Neural progenitor cell (in vitro differentiated cells): ENCODE results near the gene ABHD15. TPM values are rescaled to one million over a fixed set of nuclear protein-coding genes. Genes with fewer than 3 reads are reported as not detected.

ENCODE experiments used
- DNase-seq: peaks from one replicate; pipeline ENCODE4 v3.0.0-alpha.2; 2016; ENCODE audit warnings: low spot score
- H2AFZ ChIP-seq: fragments of 200-600 bp; sonication (generic); replicated peaks from 2 replicates; pipeline ENCODE4 v1.6.1; 2016; ENCODE audit warnings: antibody characterized with exemption
- H3F3A ChIP-seq: fragments of 200-600 bp; sonication (generic); 2 replicates; pipeline ENCODE4 v1.6.1; 2016; ENCODE audit warnings: antibody characterized with exemption, low read depth
- H3K27ac ChIP-seq: fragments of 200-600 bp; sonication (generic); 2 replicates; pipeline ENCODE4 v1.5.1; 2016; ENCODE audit warnings: mild to moderate bottlenecking
- H3K27me3 ChIP-seq: fragments of 200-600 bp; sonication (generic); 2 replicates; pipeline ENCODE4 v1.6.1; 2016; ENCODE audit warnings: mild to moderate bottlenecking, moderate library complexity
- H3K36me3 ChIP-seq: fragments of 200-600 bp; sonication (generic); 2 replicates; pipeline ENCODE4 v1.5.1; 2016
- H3K4me1 ChIP-seq: fragments of 200-600 bp; sonication (generic); 2 replicates; pipeline ENCODE4 v1.6.1; 2016; ENCODE audit warnings: mixed run types
- H3K4me2 ChIP-seq: fragments of 200-600 bp; sonication (generic); 2 replicates; pipeline ENCODE4 v1.6.1; 2016
- H3K4me3 ChIP-seq: fragments of 200-600 bp; sonication (generic); 2 replicates; pipeline ENCODE4 v1.5.1; 2016
- H3K79me2 ChIP-seq: fragments of 200-600 bp; sonication (generic); 2 replicates; pipeline ENCODE4 v1.6.1; 2016; ENCODE audit warnings: low read depth
- H3K9ac ChIP-seq: fragments of 200-600 bp; sonication (generic); 2 replicates; pipeline ENCODE4 v1.6.1; 2016
- H3K9me3 ChIP-seq: fragments of 200-600 bp; sonication (generic); 2 replicates; pipeline ENCODE4 v1.5.1; 2016; ENCODE audit warnings: low read depth
- H4K20me1 ChIP-seq: fragments of 200-600 bp; sonication (generic); 2 replicates; pipeline ENCODE4 v1.6.1; 2016; ENCODE audit warnings: low read depth
- H3K27ac Mint-ChIP-seq: 3 replicates; pipeline ENCODE4 v1.8.0; 2021; ENCODE audit warnings: mixed read lengths
- H3K27me3 Mint-ChIP-seq: 2 replicates; pipeline ENCODE4 v1.8.0; 2022; ENCODE audit warnings: low read depth, mild to moderate bottlenecking, inconsistent platforms, moderate library complexity, mixed read lengths; ENCODE audit not compliant: insufficient read depth
- H3K36me3 Mint-ChIP-seq: 3 replicates; pipeline ENCODE4 v1.8.0; 2021; ENCODE audit warnings: mixed read lengths
- H3K4me1 Mint-ChIP-seq: 3 replicates; pipeline ENCODE4 v1.8.0; 2021; ENCODE audit warnings: mixed read lengths
- H3K4me3 Mint-ChIP-seq: 3 replicates; pipeline ENCODE4 v1.8.0; 2021; ENCODE audit warnings: mild to moderate bottlenecking, moderate library complexity, mixed read lengths
- H3K9me3 Mint-ChIP-seq: 3 replicates; pipeline ENCODE4 v1.8.0; 2020; ENCODE audit warnings: mixed read lengths
- EZH2 ChIP-seq: fragments of 200-600 bp; sonication (generic); IDR thresholded peaks from 2 replicates; pipeline ENCODE4 v1.6.1; 2017; ENCODE audit warnings: antibody characterized with exemption, mild to moderate bottlenecking, moderate library complexity
- EZH2phosphoT487 ChIP-seq: fragments of 200-600 bp; sonication (generic); IDR thresholded peaks from 2 replicates; pipeline ENCODE4 v1.6.1; 2017; ENCODE audit warnings: antibody characterized with exemption
- total RNA-seq: library from RNA; depleted of rRNA; stranded (reverse); fragments of >200 nt; gene quantifications from 2 replicates; pipeline ENCODE4 v1.2.3, GENCODE V29; 2015; ENCODE audit warnings: low replicate concordance
- TF ChIP-seq, protein P1 (sequence below): fragments of 200-600 bp; sonication (generic); IDR thresholded peaks from 2 replicates; pipeline ENCODE4 v1.5.1; 2017; ENCODE audit warnings: antibody characterized with exemption, mild to moderate bottlenecking

The ABHD15 gene
- total RNA-seq, 1 donor from 2014 or later, result 2.5 TPM

DNA sequence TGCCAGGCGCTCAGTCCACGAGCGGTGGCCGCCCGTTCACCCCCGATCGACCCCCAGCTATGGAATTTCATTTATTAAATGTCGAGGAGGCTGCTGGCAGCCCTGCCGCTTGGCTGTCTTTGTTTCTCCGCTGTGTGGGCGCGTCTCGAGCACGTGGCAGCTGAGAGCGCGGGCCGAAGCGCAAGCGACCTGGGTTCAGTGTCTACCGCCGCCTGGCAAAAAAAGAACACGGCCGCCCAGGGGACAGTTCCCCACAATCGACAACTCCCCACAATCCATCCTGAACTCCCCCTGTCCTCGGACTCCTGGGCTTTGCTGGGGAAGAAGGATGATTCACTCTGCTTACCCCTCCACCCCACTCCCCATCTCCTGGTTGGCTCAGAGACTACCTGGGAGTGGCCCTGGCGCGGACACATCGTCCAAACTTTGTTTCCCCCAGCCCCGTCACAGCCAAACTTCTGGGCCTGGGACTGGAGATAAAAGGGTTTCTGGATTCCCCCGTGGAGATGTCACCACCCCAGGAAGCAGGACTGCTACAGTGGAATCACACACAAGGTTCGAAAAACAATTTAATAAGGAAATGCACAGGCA is 24.4 kb upstream of the ABHD15 start:
- H3K4me3 ChIP-seq, result peak overlapping the region; percentile 57
- peaks cover 36% of the 10 kb centered on the region for H3F3A ChIP-seq
- peaks cover 53% of the 10 kb centered on the region for H4K20me1 ChIP-seq
- H3K27ac ChIP-seq, result no peak overlapping the region
- Mint-ChIP-seq H3K27me3 (peaks cover 10% of the 10 kb centered on the region), H3K4me1 (peaks cover 50% of the 10 kb centered on the region), H3K36me3 (no peaks in the 10 kb centered on the region), H3K9me3 (no peaks in the 10 kb centered on the region), H3K4me3 (peak overlapping the region; percentile 93), H3K27ac (peak overlapping the region; percentile 79)
- peaks cover 37% of the 10 kb centered on the region for H3K79me2 ChIP-seq
- no peaks in the 10 kb centered on the region for H3K27me3 ChIP-seq
- peaks cover 57% of the 10 kb centered on the region for H3K4me1 ChIP-seq
- H3K9me3 ChIP-seq, result no peaks in the 10 kb centered on the region
- H2AFZ ChIP-seq, result peak overlapping the region; percentile 95
- peak overlapping the region; percentile 77 for H3K4me2 ChIP-seq
- no peaks in the 10 kb centered on the region for H3K36me3 ChIP-seq
- peak; percentile 76 for DNase-seq
- TF ChIP-seq EZH2phosphoT487 (no peak), EZH2 (no peak)
- TF ChIP-seq, protein P1, sequence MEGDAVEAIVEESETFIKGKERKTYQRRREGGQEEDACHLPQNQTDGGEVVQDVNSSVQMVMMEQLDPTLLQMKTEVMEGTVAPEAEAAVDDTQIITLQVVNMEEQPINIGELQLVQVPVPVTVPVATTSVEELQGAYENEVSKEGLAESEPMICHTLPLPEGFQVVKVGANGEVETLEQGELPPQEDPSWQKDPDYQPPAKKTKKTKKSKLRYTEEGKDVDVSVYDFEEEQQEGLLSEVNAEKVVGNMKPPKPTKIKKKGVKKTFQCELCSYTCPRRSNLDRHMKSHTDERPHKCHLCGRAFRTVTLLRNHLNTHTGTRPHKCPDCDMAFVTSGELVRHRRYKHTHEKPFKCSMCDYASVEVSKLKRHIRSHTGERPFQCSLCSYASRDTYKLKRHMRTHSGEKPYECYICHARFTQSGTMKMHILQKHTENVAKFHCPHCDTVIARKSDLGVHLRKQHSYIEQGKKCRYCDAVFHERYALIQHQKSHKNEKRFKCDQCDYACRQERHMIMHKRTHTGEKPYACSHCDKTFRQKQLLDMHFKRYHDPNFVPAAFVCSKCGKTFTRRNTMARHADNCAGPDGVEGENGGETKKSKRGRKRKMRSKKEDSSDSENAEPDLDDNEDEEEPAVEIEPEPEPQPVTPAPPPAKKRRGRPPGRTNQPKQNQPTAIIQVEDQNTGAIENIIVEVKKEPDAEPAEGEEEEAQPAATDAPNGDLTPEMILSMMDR, result no peak
- H3K9ac ChIP-seq, result no peak overlapping the region

DNA sequence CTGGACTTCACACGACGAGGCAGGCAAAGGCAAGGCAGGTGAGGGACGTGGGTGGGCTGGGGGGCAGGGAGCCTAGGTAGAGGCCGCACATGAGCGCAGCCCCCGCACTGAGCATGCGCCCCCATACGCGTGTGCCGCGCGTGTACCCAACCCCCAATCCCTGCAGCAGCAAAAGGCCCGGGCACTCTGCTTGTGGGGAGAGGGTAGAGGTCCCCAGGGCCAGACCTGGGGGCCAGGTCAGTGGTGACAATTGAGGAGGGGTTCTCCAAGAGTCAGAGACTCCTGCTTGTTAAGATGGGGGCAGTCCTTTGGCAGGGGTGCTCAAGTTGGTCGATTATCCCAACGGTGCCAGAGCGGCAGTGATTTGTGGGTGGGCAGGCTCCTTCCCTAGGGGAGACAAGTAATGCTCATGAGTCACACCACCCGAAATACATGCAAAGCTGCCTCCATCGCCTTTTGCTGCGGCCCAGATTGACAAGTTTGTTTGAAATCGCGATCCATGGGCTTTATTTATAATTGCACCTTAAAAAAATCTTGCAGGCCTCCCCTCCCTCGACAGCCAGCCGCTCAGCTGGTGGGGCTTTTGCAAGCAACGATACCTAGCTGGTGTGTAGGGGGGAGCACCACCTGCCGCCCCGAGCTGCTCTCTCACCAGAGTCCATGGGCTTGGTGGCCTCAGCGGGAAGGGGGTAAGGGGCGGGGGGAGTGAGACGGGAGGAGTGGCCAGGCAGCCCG is 23.7 kb upstream of the ABHD15 start:
- peak overlapping the region; percentile 57 for H3K4me3 ChIP-seq
- peaks cover 53% of the 10 kb centered on the region for H4K20me1 ChIP-seq
- H3K4me3 Mint-ChIP-seq, result peak overlapping the region; percentile 93
- DNase-seq, result no peak
- H3K79me2 ChIP-seq, result peaks cover 44% of the 10 kb centered on the region
- H3K4me1 ChIP-seq, result peaks cover 57% of the 10 kb centered on the region
- TF ChIP-seq, protein P1, result no peak
- TF ChIP-seq EZH2 (no peak), EZH2phosphoT487 (no peak)
- peak overlapping the region; percentile 77 for H3K4me2 ChIP-seq
- no peak overlapping the region for H3K27ac Mint-ChIP-seq
- H3K36me3 Mint-ChIP-seq, result no peaks in the 10 kb centered on the region
- H3K36me3 ChIP-seq, result no peaks in the 10 kb centered on the region
- H2AFZ ChIP-seq, result peak overlapping the region; percentile 95
- H3F3A ChIP-seq, result peaks cover 36% of the 10 kb centered on the region
- H3K9ac ChIP-seq, result no peak overlapping the region
- H3K27me3 ChIP-seq, result no peaks in the 10 kb centered on the region
- no peaks in the 10 kb centered on the region for H3K9me3 ChIP-seq
- no peaks in the 10 kb centered on the region for H3K9me3 Mint-ChIP-seq
- no peak overlapping the region for H3K27ac ChIP-seq
- H3K4me1 Mint-ChIP-seq, result peaks cover 49% of the 10 kb centered on the region
- peaks cover 9% of the 10 kb centered on the region for H3K27me3 Mint-ChIP-seq

DNA sequence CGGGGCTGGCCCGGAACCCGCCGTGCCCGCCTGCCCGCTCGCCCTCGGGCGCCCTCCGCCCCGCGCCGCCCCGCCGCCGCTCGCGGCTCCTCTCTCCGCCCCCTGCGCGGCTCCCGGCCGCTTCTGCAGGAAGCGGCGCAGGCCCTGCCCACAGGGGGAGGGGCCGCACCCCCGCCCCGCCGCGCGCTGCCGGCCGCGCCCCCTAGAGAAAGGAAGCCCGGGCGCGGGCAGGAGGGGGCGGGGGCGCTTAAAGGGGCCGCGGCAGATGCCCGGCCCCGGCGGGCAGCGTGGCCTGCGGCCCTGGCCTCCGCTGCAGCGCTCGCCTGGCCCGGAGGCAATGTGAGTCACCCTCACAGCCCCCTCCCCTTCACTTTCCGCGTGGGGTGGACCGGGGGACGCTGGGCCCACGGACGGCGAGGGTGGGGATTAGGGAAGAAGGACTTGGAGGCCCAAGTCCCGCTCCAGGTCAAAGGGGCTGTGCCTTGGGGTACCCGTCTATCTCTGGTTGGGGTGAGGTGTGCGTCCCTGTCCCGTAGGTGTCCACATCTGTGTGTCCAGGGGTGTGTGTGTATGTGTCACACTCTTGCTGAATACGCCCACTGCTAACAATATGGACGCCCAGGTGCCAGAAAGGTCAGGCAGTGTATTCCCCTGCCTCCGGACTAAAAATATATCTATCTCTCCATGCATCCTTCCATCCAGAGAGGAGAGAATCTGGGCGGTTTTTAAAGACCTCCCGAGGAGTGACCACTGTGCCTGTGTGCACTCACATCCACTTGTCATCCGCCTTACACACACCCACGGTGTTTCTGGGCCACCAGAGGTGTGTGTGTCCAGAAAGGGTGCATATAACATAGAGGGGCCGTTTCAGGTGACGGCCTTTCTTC is 22.9 kb upstream of the ABHD15 start, which contains the start of gene GIT1:
Gene GIT1, minus strand, starts transcription at position 125 of the 887 bp plus-strand sequence. CDS start 270 bp downstream, outside the sequence.
- peak within 1 kb of the TSS; percentile 96 for H3K27ac Mint-ChIP-seq

More for the DNA sequence above, 22.9 kb upstream of the ABHD15 start, which contains the start of gene GIT1:
- Histone ChIP-seq H3K9me3 (no peaks in the 10 kb centered on the region), H3K4me1 (peaks cover 56% of the 10 kb centered on the region), H3F3A (peaks cover 31% of the 10 kb centered on the region), H3K27ac (no peak within 1 kb of the TSS), H3K36me3 (no peaks in the 10 kb centered on the region), H3K4me3 (peak within 1 kb of the TSS; percentile 84), H3K79me2 (peaks cover 49% of the 10 kb centered on the region), H3K9ac (peak within 1 kb of the TSS; percentile 37), H4K20me1 (peaks cover 53% of the 10 kb centered on the region), H3K4me2 (peak within 1 kb of the TSS; percentile 90), H3K27me3 (no peaks in the 10 kb centered on the region), H2AFZ (no peak within 1 kb of the TSS)
- TF ChIP-seq EZH2 (no peak), EZH2phosphoT487 (no peak)
- TF ChIP-seq, protein P1, result no peak
- Mint-ChIP-seq H3K27me3 (peaks cover 9% of the 10 kb centered on the region), H3K4me3 (peak within 1 kb of the TSS; percentile 94), H3K36me3 (no peaks in the 10 kb centered on the region), H3K4me1 (peaks cover 44% of the 10 kb centered on the region), H3K9me3 (no peaks in the 10 kb centered on the region)
- DNase-seq, result peak; percentile 97
